ENCODE data around the gene CYSLTR2. TPM values are rescaled to one million over a fixed set of nuclear protein-coding genes. Genes with fewer than 3 reads are reported as not detected.

The CYSLTR2 gene
- total and polyA plus RNA-seq, 2 of the 8 experiments (the other 6 are each of a cell fraction or from before 2014, with no cell fraction given), result not detected

- TF ChIP-seq CHD7 (IDR thresholded peaks at IDR 0.05; ENCODE audit: insufficient replicate concordance, low read length), result no peak
Measured at GRCh38 chr13:48723168-48723567, 69.4 kb downstream of the CYSLTR2 start (continued).
